Smooth muscle cell of the brain vasculature (primary cell): ENCODE measurements around the gene DOP1A.

Experiments used
- DNase-seq: peaks from one replicate; pipeline ENCODE4 v3.0.0-alpha.2; 2012; ENCODE audit warnings: low read depth, low spot score

Gene DOP1A

GRCh38 chr6:83073615-83074014, 6.1 kb downstream of the DOP1A start:
- no peak for DNase-seq

DNA sequence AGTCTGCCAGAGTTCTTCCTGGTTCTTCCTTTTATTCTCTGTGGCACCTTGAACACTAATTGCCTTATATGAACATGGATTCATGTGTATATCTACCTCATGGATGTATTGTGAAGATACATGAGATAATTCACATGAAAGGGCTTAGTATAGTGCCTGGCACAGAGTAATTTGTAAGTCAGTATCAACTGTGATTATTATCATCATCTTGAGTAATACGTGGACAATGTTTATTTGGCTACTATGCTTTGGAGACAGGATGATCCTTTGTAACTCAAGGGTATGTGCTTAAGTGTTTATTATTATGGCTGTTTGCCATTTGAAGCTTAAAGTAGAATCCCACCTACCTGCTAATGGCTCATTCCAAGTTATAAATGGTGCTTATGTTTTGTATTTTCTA, 16.0 kb downstream of the DOP1A start:
- no peak for DNase-seq

DNA sequence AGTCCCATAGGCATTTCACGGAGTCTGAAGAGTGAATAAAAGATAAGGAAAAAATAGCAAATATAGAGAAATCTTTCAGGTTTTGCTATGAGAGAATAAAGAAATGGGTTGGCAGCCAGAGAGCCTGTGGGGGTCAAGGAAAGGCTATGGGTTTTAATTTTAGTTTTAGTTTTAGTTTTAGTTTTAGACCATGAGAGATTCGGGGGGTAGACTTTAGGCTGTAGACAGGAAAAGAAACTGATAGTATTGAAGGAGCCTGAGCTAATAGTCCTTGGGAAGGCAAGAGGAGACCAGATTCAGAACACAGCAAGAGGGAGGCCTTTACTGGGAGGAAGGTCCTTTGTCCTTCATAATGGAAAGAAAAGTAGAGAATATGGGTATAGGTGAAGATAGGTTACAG, 19.3 kb downstream of the DOP1A start:
- DNase-seq = no peak

- no peak for DNase-seq
Measured at GRCh38 chr6:83092756-83093399, 25.4 kb downstream of the DOP1A start.

DNA sequence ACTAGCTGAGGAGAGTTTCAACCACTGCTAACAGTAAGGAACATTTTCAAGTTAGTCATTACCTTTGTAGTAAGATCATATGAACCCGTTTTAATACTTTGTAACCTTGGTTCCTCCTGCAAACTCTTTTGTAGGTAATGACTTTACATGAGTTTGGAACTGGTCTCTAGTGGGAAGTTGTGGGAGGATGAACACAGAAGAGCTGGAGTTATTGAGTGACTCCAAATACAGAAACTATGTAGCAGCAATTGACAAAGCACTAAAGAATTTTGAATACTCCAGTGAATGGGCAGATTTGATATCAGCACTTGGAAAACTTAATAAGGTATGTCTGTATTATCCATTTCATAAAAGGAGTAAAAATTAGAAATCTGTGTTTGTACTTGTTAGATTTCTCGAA, 29.3 kb downstream of the DOP1A start:
- no peak for DNase-seq

- DNase-seq = no peak
Measured at GRCh38 chr6:83097204-83097603, 29.7 kb downstream of the DOP1A start.

DNA sequence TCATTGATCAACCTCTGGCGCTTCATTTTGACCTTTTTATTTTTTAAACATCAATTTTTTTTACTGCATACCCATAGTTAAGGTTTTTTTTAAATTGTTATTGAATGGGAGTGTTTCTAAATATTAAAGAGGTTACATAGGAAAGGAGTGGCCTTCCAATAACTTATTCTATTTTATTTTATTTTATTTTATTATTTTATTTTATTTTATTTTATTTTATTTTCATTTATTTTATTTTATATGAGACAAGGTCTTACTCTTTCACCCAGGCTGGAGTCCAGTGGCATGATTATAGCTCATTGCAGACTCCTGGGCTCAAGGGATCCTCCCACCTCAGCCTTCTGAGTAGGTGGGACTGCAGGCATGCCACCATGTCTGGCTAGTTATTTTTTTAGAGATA, 30.2 kb downstream of the DOP1A start:
- DNase-seq = no peak

- DNase-seq = no peak
Measured at GRCh38 chr6:83098589-83098988, 31.1 kb downstream of the DOP1A start.

GRCh38 chr6:83108378-83108777, 40.9 kb downstream of the DOP1A start:
- no peak for DNase-seq

DNA sequence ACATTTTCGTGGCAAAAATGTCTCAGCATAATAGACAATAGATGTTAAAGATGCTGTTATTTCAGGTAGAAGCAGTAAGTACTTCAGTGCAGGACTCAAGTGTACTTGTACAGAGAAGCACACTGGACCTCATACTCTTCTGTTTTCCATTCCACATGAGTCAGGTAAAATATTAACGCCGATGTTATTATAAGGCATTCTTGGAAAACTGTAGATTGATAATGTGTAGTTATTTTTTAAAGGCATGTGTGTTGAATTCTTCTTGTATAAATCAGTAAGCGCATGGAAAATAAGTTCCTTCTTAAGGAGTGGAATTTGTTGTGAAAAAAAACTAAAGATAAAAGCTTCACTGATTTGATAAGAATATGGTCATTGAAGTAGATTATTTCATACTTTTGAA, 45.8 kb downstream of the DOP1A start:
- DNase-seq = no peak

DNA sequence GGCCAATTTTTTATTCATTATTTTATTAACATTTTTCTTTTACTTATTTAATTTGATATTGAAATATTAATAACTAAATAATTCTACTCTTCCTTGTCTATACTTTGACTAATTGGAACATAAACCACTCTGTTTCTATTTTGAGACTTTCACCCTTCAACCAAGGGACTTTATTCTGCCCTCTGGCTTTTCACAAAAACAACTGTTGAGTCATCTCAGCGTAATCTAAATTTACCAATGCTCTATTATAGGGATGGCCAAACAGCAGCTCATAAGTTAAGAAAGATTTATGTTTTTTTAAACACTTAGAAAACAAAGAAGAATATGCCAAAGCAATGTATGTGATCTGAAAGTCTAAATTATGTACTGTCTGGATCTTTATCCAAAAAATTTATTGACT, 46.7 kb downstream of the DOP1A start:
- no peak for DNase-seq

GRCh38 chr6:83117802-83118201, 50.3 kb downstream of the DOP1A start:
- DNase-seq = no peak

GRCh38 chr6:83119742-83120300, 52.4 kb downstream of the DOP1A start:
- DNase-seq = no peak

GRCh38 chr6:83124553-83124952, 57.1 kb downstream of the DOP1A start:
- DNase-seq = no peak

DNA sequence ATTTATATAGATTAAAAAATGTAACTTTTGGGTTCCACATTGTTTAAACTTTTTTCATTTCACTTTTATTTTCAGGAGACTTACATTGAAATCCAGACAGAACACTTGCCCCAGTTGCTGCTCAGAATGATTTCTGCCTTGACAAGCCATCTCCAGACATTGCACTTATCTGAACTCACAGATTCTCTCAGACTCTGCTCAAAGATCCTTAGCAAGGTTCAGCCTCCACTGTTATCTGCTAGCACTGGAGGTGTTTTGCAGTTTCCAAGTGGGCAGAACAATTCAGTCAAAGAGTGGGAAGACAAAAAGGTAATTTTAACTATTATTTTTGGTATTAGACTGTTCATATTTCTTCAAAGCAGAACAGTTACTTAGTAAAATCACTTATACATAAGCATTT, 58.0 kb downstream of the DOP1A start:
- DNase-seq = no peak

- DNase-seq = no peak
Measured at GRCh38 chr6:83126223-83126622, 58.8 kb downstream of the DOP1A start.

DNA sequence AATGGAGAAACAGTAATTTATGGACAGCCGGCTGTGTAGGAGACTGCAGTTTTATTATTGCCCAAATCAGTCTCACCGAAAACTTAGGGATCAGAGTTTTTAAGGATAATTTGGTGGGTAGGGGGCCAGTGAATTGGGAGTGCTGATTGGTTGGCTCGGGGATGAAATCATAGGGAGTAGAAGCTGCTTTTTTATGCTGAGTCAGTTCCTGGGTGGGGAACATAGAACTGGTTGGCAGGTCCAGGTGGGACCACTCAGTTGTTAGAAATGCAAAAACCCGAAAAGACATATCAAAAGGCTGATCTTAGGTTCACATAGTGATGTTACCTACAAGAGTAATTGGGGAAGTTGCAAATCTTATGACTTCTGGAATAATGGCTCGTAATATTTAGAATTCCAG, 59.3 kb downstream of the DOP1A start:
- DNase-seq = no peak

DNA sequence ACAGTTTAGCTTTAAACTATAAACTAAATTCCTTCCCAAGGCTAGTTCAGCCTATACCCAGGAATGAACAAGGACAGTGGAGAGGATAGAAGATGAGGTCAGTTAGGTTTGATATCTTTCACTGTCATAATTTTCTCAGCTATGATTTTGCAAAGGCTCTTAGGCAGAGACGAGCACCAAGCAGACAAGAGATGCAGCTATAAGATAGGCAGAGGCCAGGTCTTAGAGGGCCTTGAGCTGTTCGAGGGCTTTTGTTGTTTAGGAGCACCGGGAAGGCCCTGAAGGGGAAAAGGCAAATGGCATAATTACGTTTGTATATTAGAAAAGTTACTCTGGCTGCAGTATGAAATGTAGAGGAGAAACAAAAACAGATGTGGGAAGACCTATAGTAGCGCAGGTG, 59.8 kb downstream of the DOP1A start:
- no peak for DNase-seq

DNA sequence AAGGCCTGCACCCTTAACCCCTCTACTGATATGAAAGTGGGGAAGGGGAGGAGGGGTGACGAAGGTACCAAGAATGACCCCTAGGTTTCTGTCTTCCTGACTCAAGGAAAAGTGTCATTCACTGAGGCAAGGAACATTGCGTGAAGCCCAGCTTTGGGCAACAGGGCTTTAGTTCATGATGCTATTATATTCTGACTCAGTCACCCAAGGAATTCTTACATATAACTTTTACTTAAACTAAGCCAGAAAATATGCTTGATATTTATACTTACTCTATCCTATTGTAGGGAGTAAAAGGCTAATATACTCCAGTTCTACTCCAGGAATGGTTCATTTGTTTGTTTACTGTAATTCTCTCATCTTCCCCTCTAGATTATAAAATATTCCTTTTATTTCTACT, 60.5 kb downstream of the DOP1A start:
- no peak for DNase-seq

GRCh38 chr6:83132121-83132520, 64.7 kb downstream of the DOP1A start:
- no peak for DNase-seq

GRCh38 chr6:83138118-83138722, 70.7 kb downstream of the DOP1A start:
- DNase-seq = no peak

DNA sequence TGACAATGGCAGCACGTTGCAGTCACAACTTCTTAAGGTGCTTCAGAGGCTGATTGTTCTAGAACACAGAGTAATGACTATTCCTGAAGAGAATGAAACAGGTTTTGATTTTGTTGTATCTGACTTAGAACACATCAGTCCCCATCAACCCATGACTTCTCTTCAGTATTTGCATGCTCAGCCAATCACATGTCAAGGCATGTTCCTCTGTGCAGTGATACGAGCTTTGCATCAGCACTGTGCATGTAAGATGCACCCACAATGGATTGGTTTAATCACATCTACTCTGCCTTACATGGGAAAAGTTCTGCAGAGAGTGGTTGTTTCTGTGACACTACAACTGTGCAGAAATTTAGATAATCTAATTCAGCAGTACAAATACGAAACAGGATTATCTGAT, 71.3 kb downstream of the DOP1A start:
- DNase-seq = no peak

DNA sequence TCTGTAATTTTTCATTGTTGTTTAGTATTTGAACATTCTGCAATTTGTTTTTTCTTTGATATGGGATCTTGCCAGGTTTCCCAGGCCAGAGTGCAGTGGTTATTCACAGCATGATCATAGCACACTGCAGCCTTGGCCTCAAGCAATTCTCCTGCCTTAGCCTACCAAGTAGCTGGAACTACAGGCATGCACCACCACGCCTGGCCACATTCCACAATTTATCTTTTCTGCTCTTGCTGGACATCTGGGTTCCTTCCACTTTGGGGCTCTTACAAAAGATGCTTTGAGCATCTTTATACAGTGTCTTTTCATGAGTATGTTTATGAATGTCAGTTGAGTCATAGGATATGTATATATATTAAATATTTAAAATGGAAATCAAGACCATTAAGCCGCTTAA, 83.6 kb downstream of the DOP1A start:
- DNase-seq = no peak

DNA sequence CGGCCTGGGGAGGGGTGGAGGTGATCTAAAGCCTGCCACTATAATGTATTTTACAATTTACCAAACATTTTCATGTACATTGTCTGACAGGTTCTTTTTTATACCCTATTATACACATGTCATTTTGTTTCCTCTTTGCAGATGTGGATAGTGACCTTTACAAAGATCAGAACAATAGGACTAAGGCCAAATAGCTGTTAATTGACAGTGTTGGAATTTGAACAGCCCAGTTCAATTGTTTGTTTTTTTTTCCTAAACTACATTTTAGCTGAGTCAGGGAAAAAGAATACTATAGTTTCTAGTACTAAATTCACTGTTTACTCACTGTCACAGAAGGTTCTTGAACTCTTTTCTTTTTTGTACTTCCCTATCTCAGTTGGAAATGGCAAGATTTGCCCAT, 85.4 kb downstream of the DOP1A start:
- no peak for DNase-seq
